Measurements from ENCODE around the gene FBXL16.
"Not testable (repeated sequence)": the region's sequence is repeated elsewhere in the genome, so short reads cannot be mapped to it uniquely, and the experiment has no call there.

The FBXL16 gene, protein sequence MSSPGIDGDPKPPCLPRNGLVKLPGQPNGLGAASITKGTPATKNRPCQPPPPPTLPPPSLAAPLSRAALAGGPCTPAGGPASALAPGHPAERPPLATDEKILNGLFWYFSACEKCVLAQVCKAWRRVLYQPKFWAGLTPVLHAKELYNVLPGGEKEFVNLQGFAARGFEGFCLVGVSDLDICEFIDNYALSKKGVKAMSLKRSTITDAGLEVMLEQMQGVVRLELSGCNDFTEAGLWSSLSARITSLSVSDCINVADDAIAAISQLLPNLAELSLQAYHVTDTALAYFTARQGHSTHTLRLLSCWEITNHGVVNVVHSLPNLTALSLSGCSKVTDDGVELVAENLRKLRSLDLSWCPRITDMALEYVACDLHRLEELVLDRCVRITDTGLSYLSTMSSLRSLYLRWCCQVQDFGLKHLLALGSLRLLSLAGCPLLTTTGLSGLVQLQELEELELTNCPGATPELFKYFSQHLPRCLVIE

DNA sequence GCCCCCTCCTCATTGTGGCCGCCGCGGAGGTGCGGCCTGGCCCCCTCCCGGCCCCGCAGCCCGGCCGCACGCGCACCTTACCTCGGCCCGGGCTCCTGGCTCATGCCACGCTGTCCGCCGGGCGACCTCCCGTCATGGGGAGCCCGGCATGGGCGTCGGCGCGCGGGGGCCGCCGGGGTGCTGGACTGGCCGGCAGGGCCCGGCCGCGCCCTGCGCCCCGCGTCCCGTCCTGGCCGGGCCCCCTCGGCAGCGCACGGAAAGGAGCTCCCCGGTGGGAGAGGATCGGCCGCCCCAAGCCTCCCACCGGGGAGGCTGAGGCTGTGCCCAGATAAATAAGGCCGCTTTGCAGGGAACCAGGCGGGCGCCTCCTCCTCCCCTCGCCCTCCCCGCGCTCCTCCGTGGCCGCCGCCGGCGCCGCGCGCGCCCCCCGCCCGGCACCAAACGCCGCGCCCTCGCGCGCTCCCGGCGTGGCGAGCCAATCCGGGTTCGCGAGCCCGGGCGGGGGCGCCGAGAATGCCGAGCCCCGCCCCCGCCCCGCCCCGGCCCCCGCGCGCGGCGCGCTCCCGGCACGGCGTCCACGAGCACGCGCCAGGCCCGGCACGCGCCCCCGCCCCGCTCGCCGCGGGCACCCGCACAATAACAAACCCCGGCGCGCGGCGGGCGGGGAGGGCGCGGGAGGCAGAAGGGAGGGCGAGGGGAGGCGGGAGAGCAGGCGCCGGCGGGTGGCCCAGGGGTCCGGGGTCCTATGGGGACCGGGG lies at the start of gene FBXL16:
Gene FBXL16 (minus strand): TSS at position 371 of the 758 bp plus-strand sequence. CDS start 8,396 bp downstream, outside the sequence.
- TF ChIP-seq, protein P1, sequence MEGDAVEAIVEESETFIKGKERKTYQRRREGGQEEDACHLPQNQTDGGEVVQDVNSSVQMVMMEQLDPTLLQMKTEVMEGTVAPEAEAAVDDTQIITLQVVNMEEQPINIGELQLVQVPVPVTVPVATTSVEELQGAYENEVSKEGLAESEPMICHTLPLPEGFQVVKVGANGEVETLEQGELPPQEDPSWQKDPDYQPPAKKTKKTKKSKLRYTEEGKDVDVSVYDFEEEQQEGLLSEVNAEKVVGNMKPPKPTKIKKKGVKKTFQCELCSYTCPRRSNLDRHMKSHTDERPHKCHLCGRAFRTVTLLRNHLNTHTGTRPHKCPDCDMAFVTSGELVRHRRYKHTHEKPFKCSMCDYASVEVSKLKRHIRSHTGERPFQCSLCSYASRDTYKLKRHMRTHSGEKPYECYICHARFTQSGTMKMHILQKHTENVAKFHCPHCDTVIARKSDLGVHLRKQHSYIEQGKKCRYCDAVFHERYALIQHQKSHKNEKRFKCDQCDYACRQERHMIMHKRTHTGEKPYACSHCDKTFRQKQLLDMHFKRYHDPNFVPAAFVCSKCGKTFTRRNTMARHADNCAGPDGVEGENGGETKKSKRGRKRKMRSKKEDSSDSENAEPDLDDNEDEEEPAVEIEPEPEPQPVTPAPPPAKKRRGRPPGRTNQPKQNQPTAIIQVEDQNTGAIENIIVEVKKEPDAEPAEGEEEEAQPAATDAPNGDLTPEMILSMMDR (IDR thresholded peaks at IDR 0.05; ENCODE audit: borderline replicate concordance, insufficient read depth, low read depth, low read length), result no peak
- H3K4me3 ChIP-seq (ENCODE audit: low read depth, low read length), result no peak within 1 kb of the TSS

DNA sequence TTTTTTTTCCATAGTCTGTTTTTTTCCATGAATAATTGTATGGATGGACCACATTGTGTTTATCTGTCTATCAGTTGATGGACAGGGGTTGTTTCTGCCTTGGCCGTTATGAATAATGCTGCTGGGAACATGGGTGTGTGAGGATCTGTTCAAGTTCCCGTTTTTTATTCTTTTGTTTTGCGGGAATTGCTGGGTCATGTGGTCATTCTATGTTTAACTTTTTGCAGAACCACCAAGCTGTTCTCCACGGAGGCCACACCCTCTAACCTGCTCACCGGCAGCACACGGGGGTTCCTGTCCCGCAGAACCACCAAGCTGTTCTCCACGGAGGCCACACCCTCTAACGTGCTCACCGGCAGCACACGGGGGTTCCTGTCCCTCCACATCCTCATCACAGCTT lies 49.1 kb upstream of the FBXL16 start:
- no peak overlapping the region for H3K4me3 ChIP-seq (ENCODE audit: low read depth, low read length)
- TF ChIP-seq, protein P1 (IDR thresholded peaks at IDR 0.05; ENCODE audit: borderline replicate concordance, insufficient read depth, low read depth, low read length), result no peak

DNA sequence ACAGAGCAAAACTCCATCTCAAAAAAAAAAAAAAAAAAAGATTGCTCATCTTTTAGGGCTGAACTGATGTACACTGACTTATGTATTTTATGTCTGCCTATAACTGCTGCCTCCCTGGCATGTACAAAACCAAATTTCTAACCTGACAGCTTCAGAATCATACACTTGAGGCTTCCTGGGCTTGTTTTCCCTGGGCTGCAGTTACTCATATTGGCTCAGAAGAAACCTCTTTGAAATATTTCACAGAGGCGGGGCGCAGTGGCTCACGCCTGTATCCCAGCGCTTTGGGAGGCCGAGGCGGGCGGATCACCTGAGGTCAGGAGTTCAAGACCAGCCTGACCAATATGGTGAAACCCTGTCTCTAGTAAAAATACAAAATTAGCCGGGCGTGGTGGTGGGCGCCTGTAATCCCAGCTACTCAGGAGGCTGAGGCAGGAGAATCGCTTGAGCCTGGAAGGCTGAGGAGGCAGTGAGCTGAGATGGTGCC lies 48.6 kb upstream of the FBXL16 start:
- H3K4me3 ChIP-seq (ENCODE audit: low read depth, low read length), result not testable (repeated sequence)

DNA sequence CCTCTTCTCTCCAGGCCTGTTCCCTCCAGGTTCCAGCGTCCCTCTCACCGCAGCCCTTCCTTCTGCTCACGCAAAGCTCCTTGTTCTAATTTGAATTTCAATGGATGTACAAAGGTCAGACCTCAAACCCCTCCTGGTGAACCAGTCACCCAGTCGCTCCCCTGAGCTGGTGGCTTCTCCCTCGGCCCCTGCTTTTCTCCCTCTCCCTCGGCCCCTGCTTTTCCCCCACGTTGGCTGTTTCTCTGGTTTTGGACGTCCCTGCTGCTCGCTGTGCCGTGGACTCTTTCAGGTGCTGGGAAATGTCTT lies 46.4 kb upstream of the FBXL16 start:
- TF ChIP-seq, protein P1 (IDR thresholded peaks at IDR 0.05; ENCODE audit: borderline replicate concordance, insufficient read depth, low read depth, low read length), result no peak
- no peak overlapping the region for H3K4me3 ChIP-seq (ENCODE audit: low read depth, low read length)

DNA sequence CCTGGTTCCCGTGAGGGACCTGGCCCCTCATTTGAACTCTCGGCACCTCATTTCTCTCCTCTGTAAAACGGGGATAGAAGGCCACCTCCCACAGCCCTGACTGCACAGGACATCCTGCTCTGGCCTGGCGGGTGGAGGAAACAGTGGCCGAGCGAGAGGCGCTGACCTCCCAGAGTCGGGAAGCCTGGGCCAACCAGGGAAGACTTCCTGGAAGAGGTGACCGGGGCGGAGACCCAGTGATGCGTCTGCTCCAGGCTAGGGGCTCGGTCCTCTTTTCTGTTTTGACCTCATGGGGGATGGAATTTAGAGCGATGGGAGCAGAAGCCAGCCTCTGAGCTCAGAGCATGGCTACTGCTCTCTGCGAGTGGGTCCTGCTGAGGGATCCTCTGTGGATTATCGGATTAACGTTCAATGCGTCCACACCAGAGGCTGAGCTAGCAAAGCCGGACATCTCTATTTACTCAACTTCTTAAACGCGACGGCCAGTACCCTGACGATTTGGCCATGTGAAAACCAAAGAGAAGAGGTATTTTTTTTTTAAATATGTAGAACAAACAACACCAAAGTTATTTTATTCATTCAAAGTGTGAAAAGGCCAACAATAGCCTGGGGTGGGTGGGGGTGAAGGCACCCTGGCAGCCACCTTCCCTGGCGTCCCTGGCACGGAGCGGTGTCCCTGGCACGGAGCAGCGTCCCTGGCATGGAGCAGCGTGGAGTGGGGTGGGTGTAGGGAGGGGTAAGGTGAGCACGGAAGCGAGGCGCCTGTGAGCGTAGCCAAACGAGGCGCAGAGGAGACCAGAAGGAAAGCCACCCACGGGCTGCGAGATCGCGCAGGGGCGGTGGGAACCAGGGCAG lies 45.8 kb upstream of the FBXL16 start:
- no peak overlapping the region for H3K4me3 ChIP-seq (ENCODE audit: low read depth, low read length)
- TF ChIP-seq, protein P1 (IDR thresholded peaks at IDR 0.05; ENCODE audit: borderline replicate concordance, insufficient read depth, low read depth, low read length), result no peak

DNA sequence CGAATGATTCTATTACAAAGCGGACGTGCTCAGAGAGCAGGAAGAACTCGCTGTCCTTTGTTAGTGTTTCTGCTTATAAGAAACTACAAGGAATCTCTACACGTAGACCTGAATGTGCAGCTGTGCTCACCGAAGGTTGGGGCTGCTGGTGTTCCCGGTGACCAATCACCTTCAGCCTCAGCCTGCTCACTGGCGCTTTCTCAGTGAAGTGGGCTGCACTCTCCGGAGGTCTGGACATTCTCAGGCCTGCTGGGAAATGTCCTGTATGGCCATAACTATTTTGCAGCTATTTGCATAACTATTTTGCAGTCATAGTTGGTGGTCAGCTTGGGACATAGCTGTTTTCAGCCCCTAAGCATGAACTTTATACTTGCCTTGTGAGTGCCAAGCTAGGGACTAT lies 44.9 kb upstream of the FBXL16 start:
- TF ChIP-seq, protein P1 (IDR thresholded peaks at IDR 0.05; ENCODE audit: borderline replicate concordance, insufficient read depth, low read depth, low read length), result no peak
- no peak overlapping the region for H3K4me3 ChIP-seq (ENCODE audit: low read depth, low read length)

DNA sequence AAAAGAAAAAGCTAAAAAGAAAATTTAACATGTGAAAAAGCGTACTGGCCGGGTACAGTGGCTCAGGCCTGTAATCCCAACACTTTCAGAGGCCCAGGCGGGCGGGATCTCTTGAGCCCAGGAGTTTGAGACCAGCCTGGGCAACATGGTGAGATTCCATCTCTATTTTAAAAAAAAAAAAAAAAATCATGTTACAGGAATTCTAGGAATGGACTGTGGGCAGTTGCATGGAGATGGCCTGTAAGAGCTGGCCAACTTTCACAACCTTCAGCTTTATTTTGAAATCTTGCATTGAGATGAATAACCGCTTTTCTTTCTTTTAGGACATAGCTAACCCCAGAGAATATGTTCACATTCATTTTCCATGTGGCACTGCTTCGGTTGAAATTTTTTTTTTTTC lies 43.4 kb upstream of the FBXL16 start:
- H3K4me3 ChIP-seq (ENCODE audit: low read depth, low read length), result no peak overlapping the region
- TF ChIP-seq, protein P1 (IDR thresholded peaks at IDR 0.05; ENCODE audit: borderline replicate concordance, insufficient read depth, low read depth, low read length), result no peak

Data from GM12875 (cell line).